Hippocampal formation (tissue), 2 donors: ENCODE results near the gene OR5A1.

ENCODE experiments used
- DNase-seq, 2 donors: peaks; one replicate each; lab custom pipeline; 2025; lab: John Stamatoyannopoulos, UW

OR5A1 gene

DNA sequence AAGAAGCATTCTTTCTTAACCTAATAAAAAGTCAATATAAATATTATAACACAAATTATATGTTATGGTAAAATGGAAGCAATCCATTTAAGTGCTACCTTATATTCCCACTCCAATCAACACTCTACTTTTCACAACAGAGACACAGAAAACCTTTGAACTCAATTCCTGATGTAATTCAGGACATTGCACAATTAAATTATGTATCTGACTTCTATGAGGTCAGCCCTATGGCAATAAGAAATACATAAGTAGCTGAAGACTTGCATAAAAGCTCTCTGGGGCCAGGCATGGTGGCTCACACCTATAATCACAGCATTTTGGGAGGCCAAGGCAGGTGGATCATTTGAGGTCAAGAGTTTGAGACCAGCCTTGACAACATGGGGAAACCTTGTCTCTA lies 43.6 kb downstream of the OR5A1 start:
- DNase-seq = no peak

DNA sequence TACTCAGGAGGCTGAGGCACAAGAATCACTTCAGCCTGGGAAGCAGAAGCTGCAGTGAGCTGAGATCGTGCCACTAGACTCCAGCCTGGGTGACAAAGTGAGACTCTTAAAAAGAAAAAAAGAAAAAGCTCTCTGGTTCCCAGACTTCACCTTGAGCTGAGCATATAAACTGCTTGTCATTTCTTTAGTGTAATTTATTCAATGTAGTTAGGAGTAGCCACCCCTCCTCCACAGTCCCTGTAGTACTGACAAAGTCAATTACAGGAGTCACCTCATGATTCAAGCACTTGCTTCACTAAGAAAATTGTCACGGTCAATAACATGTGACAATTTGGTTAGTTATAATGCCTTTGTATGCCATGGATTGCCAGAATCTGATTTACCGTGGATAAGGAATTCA lies 44.1 kb downstream of the OR5A1 start:
- DNase-seq = no peak
